NCI-H526 treated with DMSO at 0.1 percent for 48 hours (cell line): ENCODE data around the gene KCNE3.
"Not testable (repeated sequence)": the region's sequence is repeated elsewhere in the genome, so short reads cannot be mapped to it uniquely, and the experiment has no call there.

Experiments used
- DNase-seq: peaks from one replicate; lab custom pipeline; 2025; lab: John Stamatoyannopoulos, UW

KCNE3 gene

GRCh38 chr11:74443071-74443864 is 24.1 kb downstream of the KCNE3 start:
- DNase-seq: peak; percentile 25

GRCh38 chr11:74442636-74443035 is 24.7 kb downstream of the KCNE3 start:
- no peak for DNase-seq

- DNase-seq: no peak
Measured at GRCh38 chr11:74438681-74439080, 28.7 kb downstream of the KCNE3 start.

GRCh38 chr11:74437441-74438042 is 29.8 kb downstream of the KCNE3 start:
- no peak for DNase-seq

GRCh38 chr11:74434528-74434927 is 32.8 kb downstream of the KCNE3 start:
- DNase-seq: no peak

GRCh38 chr11:74429205-74429604 is 38.1 kb downstream of the KCNE3 start:
- no peak for DNase-seq

- no peak for DNase-seq
Measured at GRCh38 chr11:74427384-74427886, 39.9 kb downstream of the KCNE3 start.

- DNase-seq: no peak
Measured at GRCh38 chr11:74425100-74425499, 42.2 kb downstream of the KCNE3 start.

GRCh38 chr11:74418509-74418895 is 48.8 kb downstream of the KCNE3 start:
- DNase-seq: no peak

GRCh38 chr11:74417860-74418508 is 49.4 kb downstream of the KCNE3 start:
- no peak for DNase-seq

- no peak for DNase-seq
Measured at GRCh38 chr11:74417379-74417804, 50.0 kb downstream of the KCNE3 start.

GRCh38 chr11:74416974-74417373 is 50.4 kb downstream of the KCNE3 start:
- DNase-seq: not testable (repeated sequence)

GRCh38 chr11:74412733-74413359 is 54.5 kb downstream of the KCNE3 start:
- no peak for DNase-seq

GRCh38 chr11:74412321-74412720 is 55.0 kb downstream of the KCNE3 start:
- no peak for DNase-seq

- no peak for DNase-seq
Measured at GRCh38 chr11:74409633-74410032, 57.7 kb downstream of the KCNE3 start.
